Measurements from ENCODE around the gene GPR33.
"Not testable (repeated sequence)": the region's sequence is repeated elsewhere in the genome, so short reads cannot be mapped to it uniquely, and the experiment has no call there.

Gene GPR33

GRCh38 chr14:31489691-31490090 is 1.9 kb upstream of the GPR33 start:
- no peaks in the 10 kb centered on the region for H3K4me1 Mint-ChIP-seq
- DNase-seq (ENCODE audit: low spot score in 2 of 2): no peak
- H3K9me3 Mint-ChIP-seq: no peaks in the 10 kb centered on the region
- no peak for ATAC-seq (replicated peaks; ENCODE audit: extremely low read depth, poor library complexity, severe bottlenecking)
- no peak overlapping the region for H3K4me3 Mint-ChIP-seq
- H3K27ac Mint-ChIP-seq (ENCODE audit: low read depth): no peak overlapping the region
- peaks cover 31% of the 10 kb centered on the region for H3K27me3 Mint-ChIP-seq
- no peaks in the 10 kb centered on the region for H3K36me3 Mint-ChIP-seq (ENCODE audit: insufficient read depth)

- Mint-ChIP-seq H3K27ac (ENCODE audit: low read depth) (no peak overlapping the region), H3K27me3 (peaks cover 3% of the 10 kb centered on the region), H3K9me3 (no peaks in the 10 kb centered on the region), H3K4me1 (no peaks in the 10 kb centered on the region), H3K36me3 (ENCODE audit: insufficient read depth) (no peaks in the 10 kb centered on the region), H3K4me3 (no peak overlapping the region)
- ATAC-seq (replicated peaks; ENCODE audit: extremely low read depth, poor library complexity, severe bottlenecking) (no peak), DNase-seq (ENCODE audit: low spot score in 2 of 2) (no peak)
These were observed 1.1 kb downstream of the GPR33 start for GRCh38 chr14:31486764-31487163.

- H3K36me3 Mint-ChIP-seq (ENCODE audit: insufficient read depth): no peaks in the 10 kb centered on the region
- H3K4me3 Mint-ChIP-seq: no peak overlapping the region
- ATAC-seq (replicated peaks; ENCODE audit: extremely low read depth, poor library complexity, severe bottlenecking) (no peak), DNase-seq (ENCODE audit: low spot score in 2 of 2) (no peak)
- H3K9me3 Mint-ChIP-seq: no peaks in the 10 kb centered on the region
- no peaks in the 10 kb centered on the region for H3K4me1 Mint-ChIP-seq
- H3K27ac Mint-ChIP-seq (ENCODE audit: low read depth): no peak overlapping the region
- peaks cover 10% of the 10 kb centered on the region for H3K27me3 Mint-ChIP-seq
These were observed 3.1 kb downstream of the GPR33 start for GRCh38 chr14:31484754-31485153.

- Mint-ChIP-seq H3K4me1 (no peaks in the 10 kb centered on the region), H3K27me3 (peaks cover 51% of the 10 kb centered on the region), H3K9me3 (no peaks in the 10 kb centered on the region), H3K36me3 (ENCODE audit: insufficient read depth) (no peaks in the 10 kb centered on the region), H3K4me3 (no peak overlapping the region), H3K27ac (ENCODE audit: low read depth) (no peak overlapping the region)
- DNase-seq (ENCODE audit: low spot score in 2 of 2) (no peak), ATAC-seq (replicated peaks; ENCODE audit: extremely low read depth, poor library complexity, severe bottlenecking) (no peak)
These were observed 7.7 kb downstream of the GPR33 start for GRCh38 chr14:31480156-31480555.

- DNase-seq (ENCODE audit: low spot score in 2 of 2) (no peak), ATAC-seq (replicated peaks; ENCODE audit: extremely low read depth, poor library complexity, severe bottlenecking) (no peak)
- Mint-ChIP-seq H3K36me3 (ENCODE audit: insufficient read depth) (no peaks in the 10 kb centered on the region), H3K9me3 (no peaks in the 10 kb centered on the region), H3K27me3 (peaks cover 55% of the 10 kb centered on the region), H3K4me3 (no peak overlapping the region), H3K4me1 (no peaks in the 10 kb centered on the region), H3K27ac (ENCODE audit: low read depth) (no peak overlapping the region)
These were observed 8.8 kb downstream of the GPR33 start for GRCh38 chr14:31479027-31479426.

GRCh38 chr14:31477248-31477647 is 10.6 kb downstream of the GPR33 start:
- no peak overlapping the region for H3K27ac Mint-ChIP-seq (ENCODE audit: low read depth)
- no peaks in the 10 kb centered on the region for H3K9me3 Mint-ChIP-seq
- H3K27me3 Mint-ChIP-seq: peaks cover 65% of the 10 kb centered on the region
- H3K4me3 Mint-ChIP-seq: no peak overlapping the region
- DNase-seq (ENCODE audit: low spot score in 2 of 2): no peak
- no peaks in the 10 kb centered on the region for H3K36me3 Mint-ChIP-seq (ENCODE audit: insufficient read depth)
- ATAC-seq (replicated peaks; ENCODE audit: extremely low read depth, poor library complexity, severe bottlenecking): no peak
- no peaks in the 10 kb centered on the region for H3K4me1 Mint-ChIP-seq

- no peaks in the 10 kb centered on the region for H3K9me3 Mint-ChIP-seq
- ATAC-seq (replicated peaks; ENCODE audit: extremely low read depth, poor library complexity, severe bottlenecking) (no peak), DNase-seq (ENCODE audit: low spot score in 2 of 2) (no peak)
- no peaks in the 10 kb centered on the region for H3K4me1 Mint-ChIP-seq
- no peak overlapping the region for H3K27ac Mint-ChIP-seq (ENCODE audit: low read depth)
- no peaks in the 10 kb centered on the region for H3K36me3 Mint-ChIP-seq (ENCODE audit: insufficient read depth)
- peaks cover 65% of the 10 kb centered on the region for H3K27me3 Mint-ChIP-seq
- H3K4me3 Mint-ChIP-seq: no peak overlapping the region
These were observed 11.5 kb downstream of the GPR33 start for GRCh38 chr14:31476131-31476866.

- no peak for DNase-seq (ENCODE audit: low spot score in 2 of 2)
- Mint-ChIP-seq H3K9me3 (no peaks in the 10 kb centered on the region), H3K27ac (ENCODE audit: low read depth) (no peak overlapping the region), H3K36me3 (ENCODE audit: insufficient read depth) (no peaks in the 10 kb centered on the region), H3K27me3 (peaks cover 12% of the 10 kb centered on the region), H3K4me3 (no peak overlapping the region), H3K4me1 (no peaks in the 10 kb centered on the region)
- no peak for ATAC-seq (replicated peaks; ENCODE audit: extremely low read depth, poor library complexity, severe bottlenecking)
These were observed 21.3 kb downstream of the GPR33 start for GRCh38 chr14:31466554-31466953.

- ATAC-seq (replicated peaks; ENCODE audit: extremely low read depth, poor library complexity, severe bottlenecking): no peak
- H3K36me3 Mint-ChIP-seq (ENCODE audit: insufficient read depth): no peaks in the 10 kb centered on the region
- peaks cover 21% of the 10 kb centered on the region for H3K27me3 Mint-ChIP-seq
- no peak overlapping the region for H3K27ac Mint-ChIP-seq (ENCODE audit: low read depth)
- H3K4me1 Mint-ChIP-seq: no peaks in the 10 kb centered on the region
- no peak overlapping the region for H3K4me3 Mint-ChIP-seq
- no peak for DNase-seq (ENCODE audit: low spot score in 2 of 2)
- no peaks in the 10 kb centered on the region for H3K9me3 Mint-ChIP-seq
These were observed 22.7 kb downstream of the GPR33 start for GRCh38 chr14:31465111-31465510.

- not testable (repeated sequence) for H3K27ac Mint-ChIP-seq (ENCODE audit: low read depth); H3K9me3 Mint-ChIP-seq; H3K36me3 Mint-ChIP-seq (ENCODE audit: insufficient read depth); H3K4me1 Mint-ChIP-seq; DNase-seq (ENCODE audit: low spot score in 2 of 2); H3K4me3 Mint-ChIP-seq; ATAC-seq (replicated peaks; ENCODE audit: extremely low read depth, poor library complexity, severe bottlenecking)
- H3K27me3 Mint-ChIP-seq: peaks cover 11% of the 10 kb centered on the region
These were observed 25.4 kb downstream of the GPR33 start for GRCh38 chr14:31462450-31462849.

GRCh38 chr14:31461545-31461944 is 26.3 kb downstream of the GPR33 start:
- Mint-ChIP-seq H3K27me3 (peaks cover 11% of the 10 kb centered on the region), H3K9me3 (no peaks in the 10 kb centered on the region), H3K36me3 (ENCODE audit: insufficient read depth) (peaks cover 9% of the 10 kb centered on the region), H3K4me1 (peaks cover 3% of the 10 kb centered on the region), H3K27ac (ENCODE audit: low read depth) (peak overlapping the region; percentile 36), H3K4me3 (no peak overlapping the region)
- DNase-seq (ENCODE audit: low spot score in 2 of 2) (no peak), ATAC-seq (replicated peaks; ENCODE audit: extremely low read depth, poor library complexity, severe bottlenecking) (no peak)

- DNase-seq (ENCODE audit: low spot score in 2 of 2) (no peak), ATAC-seq (replicated peaks; ENCODE audit: extremely low read depth, poor library complexity, severe bottlenecking) (no peak)
- Mint-ChIP-seq H3K27me3 (peaks cover 11% of the 10 kb centered on the region), H3K4me1 (peaks cover 12% of the 10 kb centered on the region), H3K4me3 (peak overlapping the region; percentile 92), H3K27ac (ENCODE audit: low read depth) (peak overlapping the region; percentile 89), H3K36me3 (ENCODE audit: insufficient read depth) (peaks cover 11% of the 10 kb centered on the region), H3K9me3 (no peaks in the 10 kb centered on the region)
These were observed 29.9 kb downstream of the GPR33 start for GRCh38 chr14:31457665-31458659.
